Left colon (tissue), 2 donors: ENCODE results near the gene C10orf88. TPM values are rescaled to one million over a fixed set of nuclear protein-coding genes. Genes with fewer than 3 reads are reported as not detected.

Experiments used
- ATAC-seq: fragments of 200-7000 bp; cut with Tn5 transposase; one replicate; pipeline ENCODE4 v1.9.1; 2020; ENCODE audit warnings: mild to moderate bottlenecking, moderate library complexity
- DNase-seq, 2 donors: peaks; one replicate each; pipeline ENCODE4 v3.0.0-alpha.2; 2020
- intact Hi-C, 2 donors: fragments of 100-400 bp; cut with DNase I in 1 of 2; cut with micrococcal nuclease in 1 of 2; formaldehyde crosslinking; loops; one replicate each; pipeline versions ENCODE4 v1.11.2 to v1.14.0; 2022; cut with DNase I, micrococcal nuclease
- long read RNA-seq: library from polyadenylated mRNA; unstranded; transcript quantifications from one replicate; pipeline ENCODE4 v2.0.0, GENCODE V29; 2021
- total RNA-seq, 2 donors: library from RNA; stranded (reverse); fragmentation: NEBNext Ultra II Directional; extraction: Animal tissue kit (Norgen Biotek cat#: 25700); gene quantifications; one replicate each; pipeline ENCODE4 v1.2.1, GENCODE V29; 2021
- donor health status: DM: no; HTN: no; CAD: no.
- donor health status: DM: yes; HTN: yes; CAD: no.

Gene C10orf88
- total RNA-seq, result 1 to 10 TPM; 6.0 to 7.1 TPM
- long read RNA-seq, transcript C10orf88-204 (6 exons, 2,482 nt), result major isoform, 10 of 12 reads
- long read RNA-seq, partial matches to known transcripts, result 2 of 12 reads
- long read RNA-seq, other reads (novel, unspliced or antisense), result 0 of 12 reads

DNA sequence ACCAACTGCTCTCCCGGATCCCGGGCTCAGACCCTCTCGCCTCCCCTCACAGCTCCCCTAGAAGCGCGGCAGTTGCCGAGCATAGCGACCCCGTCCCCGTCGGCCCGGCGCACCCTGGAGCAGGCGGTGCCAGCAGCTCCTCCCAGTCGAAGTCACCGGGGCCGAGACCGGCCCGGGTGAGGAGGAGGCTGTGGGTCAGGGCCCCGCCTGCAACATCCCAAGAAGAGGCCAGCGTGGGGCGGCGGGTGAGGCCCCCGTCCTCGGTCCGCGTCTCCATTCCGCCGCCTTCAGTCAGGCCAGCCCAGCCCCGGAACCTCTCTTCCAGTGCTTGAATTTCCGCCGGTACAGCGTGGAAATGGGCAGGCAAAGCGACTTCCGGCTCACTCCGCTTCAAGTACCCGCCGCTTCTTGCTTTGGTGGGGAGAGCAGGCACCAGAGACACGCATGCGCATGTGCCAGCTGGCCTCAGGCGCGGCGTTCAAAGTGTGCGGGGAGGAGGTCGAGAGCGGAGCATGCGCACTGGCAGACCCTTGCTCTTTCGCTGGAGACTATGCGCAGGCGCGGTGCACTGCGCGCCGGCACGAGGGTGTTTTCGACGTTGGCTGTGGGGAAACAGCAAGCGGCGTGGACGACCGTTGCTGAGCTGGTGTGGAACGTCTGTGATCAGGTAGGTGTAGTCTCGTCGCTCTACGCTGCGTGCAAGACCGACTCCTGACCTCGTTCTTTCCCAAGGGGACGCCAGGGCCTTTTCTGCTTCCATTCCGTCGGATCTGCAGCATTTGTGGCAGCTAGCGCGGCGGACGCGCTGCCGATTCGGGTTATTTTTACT, at the start of gene C10orf88:
C10orf88 (minus strand) TSS at position 326 of the 829 bp plus-strand sequence; CDS start at position 277, 49 bp downstream.
- intact Hi-C loops, result no loop called here
- ATAC-seq, result peak; percentile 98
- peak; percentile 95 to 98 for DNase-seq

DNA sequence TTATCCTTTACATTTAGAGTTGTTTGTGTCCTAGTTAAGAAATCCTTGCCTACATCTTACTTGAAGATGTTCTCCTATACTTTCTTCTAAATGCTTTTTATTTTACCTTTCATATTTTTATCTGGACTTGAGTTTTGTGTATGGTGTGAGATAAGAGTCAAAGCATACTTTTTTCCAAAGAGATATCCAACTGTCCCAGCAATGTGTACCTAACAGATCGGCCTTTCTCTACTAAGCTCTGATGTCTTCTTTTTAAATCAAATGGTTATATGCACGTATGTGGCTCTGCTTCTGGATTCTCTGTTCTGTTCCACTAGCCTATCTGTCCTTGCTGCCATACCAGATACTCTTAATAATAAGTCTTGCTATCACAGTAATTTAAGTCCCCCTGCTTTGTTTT, 47.3 kb upstream of the C10orf88 start:
- ATAC-seq (no peak), DNase-seq (no peak)
- intact Hi-C loops, result no loop called here

DNA sequence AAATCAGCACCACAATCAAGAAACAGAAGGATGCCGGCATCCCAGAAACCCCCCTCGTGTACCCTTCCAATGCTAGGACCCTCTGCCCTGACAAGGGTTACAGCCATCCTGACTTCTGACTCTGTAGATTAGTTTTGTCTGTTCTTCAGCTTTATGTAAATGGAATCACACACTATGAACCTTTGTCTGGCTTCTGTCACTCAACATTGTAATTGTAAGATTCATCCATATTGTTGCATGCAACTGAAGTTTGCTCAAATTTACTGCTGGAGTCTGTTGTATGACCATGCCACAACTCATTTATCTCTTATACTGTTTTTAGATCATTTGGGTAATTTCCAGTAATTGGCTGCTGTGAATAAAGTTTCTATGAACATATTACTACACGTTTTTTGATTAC, 46.1 kb upstream of the C10orf88 start:
- intact Hi-C loops, result no loop called here
- DNase-seq (no peak), ATAC-seq (no peak)

DNA sequence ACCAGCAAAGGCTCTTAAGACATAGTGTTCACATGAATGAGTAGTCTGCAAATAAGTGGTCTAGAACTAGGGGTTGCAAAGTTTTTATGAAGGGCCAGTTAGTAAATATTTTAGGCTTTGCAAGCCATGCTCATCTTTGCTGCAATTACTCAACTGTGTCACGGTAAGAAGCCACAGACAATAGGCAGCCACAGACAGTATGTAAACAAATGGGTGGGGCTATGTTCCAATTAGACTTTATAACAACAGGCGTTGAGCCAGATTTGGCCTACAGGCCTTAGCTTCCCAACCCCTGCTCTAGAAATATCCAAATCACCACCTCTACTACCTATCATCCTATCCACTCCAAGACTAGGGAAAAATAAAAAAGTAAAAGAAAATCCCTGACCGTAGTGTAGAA, 45.3 kb upstream of the C10orf88 start:
- DNase-seq, result no peak
- ATAC-seq, result peak; percentile 88
- intact Hi-C loops, result no loop called here

GRCh38 chr10:122998934-122999333, 44.9 kb upstream of the C10orf88 start:
- intact Hi-C loops, result no loop called here
- DNase-seq (no peak), ATAC-seq (no peak)

DNA sequence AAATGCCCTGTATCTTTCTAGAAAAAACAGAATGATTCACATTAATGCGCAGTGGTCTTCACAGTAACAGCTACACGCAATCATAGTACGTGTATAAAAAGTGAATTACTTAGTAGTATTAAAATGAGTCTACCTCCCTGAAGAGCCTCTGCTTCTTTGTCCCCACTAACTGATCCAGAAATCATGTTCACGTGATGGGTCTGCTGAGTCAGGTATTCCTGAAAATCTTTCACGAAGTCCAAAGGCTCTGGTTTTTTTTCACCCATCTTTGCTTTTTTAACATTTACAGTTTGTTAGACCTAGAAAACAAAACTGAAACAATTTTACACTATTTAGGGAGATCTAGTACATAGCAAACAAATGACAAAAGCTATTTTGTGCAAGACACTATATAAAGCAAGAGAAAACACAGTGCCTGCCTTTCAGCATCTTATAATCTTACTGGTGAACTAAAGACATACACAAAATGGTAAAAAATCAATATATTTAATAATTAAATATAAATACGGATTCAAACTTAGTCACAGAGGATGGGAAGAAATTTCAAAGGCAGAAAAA, 44.4 kb upstream of the C10orf88 start:
- intact Hi-C loops, result no loop called here
- no peak for DNase-seq
- ATAC-seq, result no peak

GRCh38 chr10:122997864-122998263, 43.8 kb upstream of the C10orf88 start:
- ATAC-seq, result no peak
- intact Hi-C loops, result no loop called here
- no peak for DNase-seq

DNA sequence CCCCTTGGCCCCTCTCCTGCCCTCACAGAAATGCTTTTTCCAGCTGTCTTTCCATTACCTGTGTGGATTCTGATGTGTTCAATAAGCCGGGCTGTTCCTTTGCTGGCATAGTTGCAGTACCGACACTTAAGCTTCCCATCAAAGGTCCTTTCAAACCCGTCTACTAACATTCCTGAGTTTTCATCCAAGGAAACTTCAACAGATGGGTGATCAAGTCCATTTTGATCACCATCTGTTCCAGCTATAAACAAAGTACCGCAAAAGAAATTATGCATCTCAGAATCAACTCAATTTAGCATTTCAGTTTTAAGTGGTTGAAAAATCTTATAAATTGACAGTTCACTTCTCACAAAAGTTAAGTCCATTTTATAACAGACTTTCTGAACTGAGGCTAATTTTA, 41.9 kb upstream of the C10orf88 start:
- DNase-seq (no peak), ATAC-seq (no peak)
- intact Hi-C loops, result no loop called here

DNA sequence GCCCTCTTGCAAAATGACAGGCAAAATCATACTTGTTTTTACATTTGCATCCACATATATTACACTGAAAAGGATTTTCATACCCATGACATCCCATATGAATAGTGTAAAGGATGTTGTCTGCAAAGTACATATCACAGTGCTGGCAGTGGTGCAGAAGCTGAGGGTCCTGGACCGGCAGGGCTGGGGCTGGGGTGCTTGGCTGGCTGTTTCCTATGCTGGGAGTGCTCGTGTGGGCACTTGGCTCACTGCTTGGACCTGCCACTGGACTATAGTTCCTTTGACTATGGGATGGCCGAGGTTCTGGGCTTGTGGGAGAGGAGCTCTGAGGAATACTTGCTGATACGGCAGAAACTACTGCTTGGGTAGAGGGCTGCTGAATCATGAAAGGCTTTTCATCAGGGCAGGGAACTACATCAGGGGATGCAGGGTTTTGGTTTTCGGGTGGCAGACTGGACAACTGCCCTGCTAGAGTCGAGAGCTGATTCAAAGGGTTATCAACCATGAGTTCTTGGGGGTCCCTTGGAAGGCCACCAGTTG, 39.8 kb upstream of the C10orf88 start:
- no peak for ATAC-seq
- DNase-seq, result no peak
- intact Hi-C loops, result no loop called here

GRCh38 chr10:122992031-122992585, 38.1 kb upstream of the C10orf88 start:
- ATAC-seq, result no peak
- DNase-seq, result no peak
- intact Hi-C loops, result no loop called here

DNA sequence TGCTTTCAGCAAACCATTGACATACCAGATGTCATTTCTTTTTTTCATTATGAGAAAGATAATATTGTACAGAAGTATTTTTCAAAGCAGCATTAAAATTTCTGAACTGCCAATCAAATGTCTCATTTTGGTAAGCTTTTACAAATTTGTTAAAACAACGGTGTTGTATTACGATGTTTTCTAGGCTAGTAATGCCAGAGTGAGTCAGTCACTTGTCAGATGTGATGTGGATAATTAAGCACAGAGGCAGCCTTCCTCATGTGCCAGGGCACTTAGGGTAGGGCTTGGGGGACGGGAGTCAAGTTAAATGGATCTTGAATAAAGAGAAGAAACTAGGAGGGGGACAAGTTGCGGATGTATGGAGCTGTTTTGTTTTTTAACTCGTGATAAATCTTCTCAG, 36.3 kb upstream of the C10orf88 start:
- intact Hi-C loops, result no loop called here
- no peak for DNase-seq
- ATAC-seq, result no peak

DNA sequence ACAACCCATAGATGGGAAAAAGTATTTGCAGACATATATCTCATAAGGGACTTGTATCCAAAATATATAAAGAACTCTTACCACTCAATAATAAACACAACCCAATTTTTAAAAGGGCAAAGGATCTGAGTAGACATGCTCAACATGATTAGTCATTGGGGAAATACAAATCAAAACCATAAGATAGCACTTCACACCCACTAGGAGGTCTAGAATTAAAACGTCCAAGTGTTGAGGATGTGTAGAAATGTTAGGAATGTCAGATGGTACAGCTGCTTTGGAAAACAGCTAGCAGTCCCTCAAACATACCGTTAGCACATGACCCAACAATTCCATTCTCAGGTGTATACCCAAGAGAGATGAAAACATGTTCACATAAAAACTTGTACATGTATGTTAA, 34.5 kb upstream of the C10orf88 start:
- intact Hi-C loops, result no loop called here
- ATAC-seq (no peak), DNase-seq (no peak)

DNA sequence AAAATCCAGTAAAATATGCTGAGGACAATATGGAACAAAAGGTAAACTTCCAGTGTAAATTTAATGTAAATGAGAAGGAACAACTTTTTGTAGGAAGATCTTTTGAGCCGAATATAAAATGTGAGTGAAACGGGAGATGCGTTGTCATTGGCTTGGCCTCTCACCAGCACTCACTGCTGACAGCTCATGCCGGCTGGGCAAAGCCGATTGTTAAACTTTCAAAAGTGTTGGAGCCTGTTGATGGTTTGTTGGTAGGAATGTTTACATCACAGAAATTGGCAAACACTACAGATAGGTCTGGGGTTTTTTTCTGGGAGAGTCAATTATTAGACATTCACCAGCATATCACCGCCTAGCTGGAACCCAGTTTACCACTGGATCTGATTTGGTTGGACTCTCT, 32.3 kb upstream of the C10orf88 start:
- no peak for DNase-seq
- intact Hi-C loops, result no loop called here
- no peak for ATAC-seq

DNA sequence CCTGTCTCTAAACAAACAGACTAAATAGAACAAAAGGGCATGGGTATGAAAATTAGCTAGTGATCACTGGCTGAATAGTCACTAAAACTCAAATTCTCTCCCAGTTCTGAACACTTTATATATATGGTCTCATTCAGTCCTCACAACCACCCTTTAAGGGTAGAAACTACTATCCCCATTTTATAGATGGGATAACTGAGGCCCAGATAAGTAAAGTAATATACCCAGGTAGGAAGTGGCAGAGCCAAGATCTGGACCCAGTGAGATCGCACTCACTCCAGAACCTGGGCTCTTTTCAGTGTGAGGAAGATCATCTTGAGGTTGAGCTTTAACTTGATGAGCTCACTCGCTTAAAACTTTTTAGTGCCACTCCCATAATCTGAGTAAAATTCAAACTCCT, 30.7 kb upstream of the C10orf88 start:
- no peak for ATAC-seq
- DNase-seq, result no peak
- intact Hi-C loops, result no loop called here

DNA sequence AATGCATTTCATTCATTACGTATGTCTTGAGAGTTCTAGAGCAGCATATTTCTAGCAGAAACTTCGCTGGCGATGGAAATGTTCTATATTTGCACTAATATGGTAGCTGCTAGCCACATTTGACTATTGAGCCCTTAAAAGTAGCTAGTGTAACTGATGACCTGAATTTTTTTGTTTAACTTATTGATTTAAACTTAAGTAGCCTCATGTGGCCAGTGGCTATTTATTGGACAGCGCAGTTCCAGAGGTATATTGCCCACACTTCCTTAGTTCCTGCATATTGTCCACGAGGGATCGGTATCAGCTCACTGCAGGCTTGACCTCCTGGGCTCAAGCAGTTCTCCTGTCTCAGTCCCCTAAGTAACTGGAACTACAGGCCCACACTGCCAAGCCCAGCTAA, 29.9 kb upstream of the C10orf88 start:
- intact Hi-C loops, result no loop called here
- no peak for DNase-seq
- no peak for ATAC-seq

- DNase-seq (no peak), ATAC-seq (no peak)
- intact Hi-C loops, result no loop called here
These were observed 27.0 kb upstream of the C10orf88 start for GRCh38 chr10:122981066-122981464.

DNA sequence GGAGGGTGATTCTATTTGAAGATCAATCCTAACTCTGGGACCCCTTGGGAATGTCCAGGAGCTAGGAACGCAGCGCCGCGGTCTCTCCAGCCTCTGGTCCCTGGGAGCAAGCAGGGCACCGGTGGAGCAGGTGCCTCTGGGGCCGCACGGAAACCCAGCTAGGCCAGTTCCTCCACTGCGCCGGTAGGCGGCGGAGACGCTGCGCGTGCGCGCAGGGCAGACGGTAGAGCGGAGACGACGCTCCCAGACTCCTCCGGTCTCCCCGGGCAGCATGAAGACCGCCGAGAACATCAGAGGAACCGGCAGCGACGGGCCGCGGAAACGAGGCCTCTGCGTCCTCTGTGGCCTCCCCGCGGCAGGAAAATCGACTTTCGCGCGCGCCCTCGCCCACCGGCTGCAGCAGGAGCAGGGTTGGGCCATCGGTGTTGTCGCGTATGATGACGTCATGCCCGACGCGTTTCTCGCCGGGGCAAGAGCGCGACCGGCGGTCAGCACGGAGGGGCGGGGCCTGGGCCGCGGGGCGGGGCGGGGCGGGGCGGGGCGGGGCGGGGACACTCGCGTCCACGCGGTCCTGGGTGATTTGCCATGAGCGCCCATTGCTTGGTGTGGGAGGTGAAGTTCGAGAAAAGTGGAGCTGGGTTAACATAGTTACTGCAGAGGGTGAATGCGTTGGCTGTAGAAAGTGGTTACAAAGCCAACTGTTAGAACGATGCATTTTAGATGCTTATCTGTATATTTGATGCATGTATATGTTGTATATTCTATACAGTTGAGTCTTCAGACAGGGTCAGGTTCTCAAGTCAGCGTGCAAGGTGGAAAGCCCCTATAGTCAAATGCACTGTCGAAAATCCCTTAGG, 26.4 kb upstream of the C10orf88 start, which contains the start of gene PSTK:
PSTK (plus strand) TSS at position 193 of the 857 bp plus-strand sequence; CDS start at position 272, 79 bp downstream.
- DNase-seq, result peak; percentile 90 to 95
- intact Hi-C loops, result no loop called here
- ATAC-seq, result peak; percentile 99

DNA sequence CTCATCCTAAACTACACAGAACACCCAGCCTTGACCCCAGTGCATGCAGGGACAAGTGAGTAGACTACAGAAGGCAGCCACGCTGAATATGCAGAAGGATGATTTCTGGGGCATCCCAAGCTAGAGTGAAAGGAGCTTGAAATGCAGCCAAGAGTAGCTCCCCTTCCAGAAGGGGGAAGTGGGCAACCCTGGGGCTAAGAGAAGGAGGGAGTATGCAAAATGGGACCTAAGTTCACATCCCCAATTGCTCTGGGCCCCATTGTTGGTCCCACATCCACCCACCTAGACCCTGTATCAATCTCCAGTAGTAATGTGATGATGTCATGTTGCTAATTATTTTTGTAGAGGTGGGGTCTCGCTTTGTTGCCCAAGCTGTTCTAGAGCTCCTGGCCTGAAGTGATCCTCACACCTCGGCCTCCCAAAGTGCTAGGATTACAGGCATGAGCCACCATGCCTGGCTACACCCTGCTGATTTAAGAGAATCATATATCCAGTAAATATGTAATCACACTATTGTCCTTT, 20.6 kb upstream of the C10orf88 start:
- ATAC-seq (no peak), DNase-seq (no peak)
- intact Hi-C loops, result no loop called here

GRCh38 chr10:122974023-122974422, 20.0 kb upstream of the C10orf88 start:
- intact Hi-C loops, result no loop called here
- no peak for DNase-seq
- ATAC-seq, result no peak
